Measurements from ENCODE around the gene PUM2. TPM values are rescaled to one million over a fixed set of nuclear protein-coding genes. Genes with fewer than 3 reads are reported as not detected.

Gene PUM2
- total and polyA plus RNA-seq, 4 donors: 18.5 to 61.0 (median 35.1) TPM

DNA sequence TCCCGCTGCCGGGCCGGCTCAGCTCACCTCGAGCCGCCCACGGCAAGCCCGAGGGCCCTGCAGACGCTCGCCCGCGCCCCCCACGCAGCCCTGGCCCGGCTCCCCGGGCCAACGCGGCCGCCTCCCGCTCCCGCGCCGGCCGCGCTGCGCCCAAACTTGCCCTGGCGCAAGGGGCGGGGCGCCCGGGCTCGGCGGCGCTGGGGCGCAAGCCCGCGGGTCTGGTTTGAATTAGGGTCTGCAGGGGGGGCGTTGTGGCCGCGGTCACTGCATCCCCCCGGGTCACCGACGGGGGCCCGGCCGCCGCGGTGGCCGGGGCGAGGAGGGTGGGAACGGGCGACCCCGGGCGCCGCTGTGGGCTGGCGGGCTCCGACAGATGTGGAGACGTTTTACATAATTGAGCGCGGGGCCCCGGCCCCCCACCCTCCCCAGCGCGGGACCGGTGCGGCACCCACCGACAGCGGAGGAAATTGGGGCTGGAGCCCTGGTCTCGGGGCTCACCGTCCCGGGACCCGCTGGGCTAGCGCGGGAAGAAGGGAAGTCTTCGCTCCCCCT, 126.4 kb downstream of the PUM2 start:
- TF ChIP-seq GABPA (IDR thresholded peaks at IDR 0.05 in 1 of 2, conservative IDR thresholded peaks at IDR 0.05 in 1 of 2) (no peak), SP1 (IDR thresholded peaks at IDR 0.05) (no peak), RAD21 (IDR thresholded peaks at IDR 0.05) (no peak), YY1 (IDR thresholded peaks at IDR 0.05) (no peak), HNF4G (IDR thresholded peaks at IDR 0.05) (no peak), NR2F2 (IDR thresholded peaks at IDR 0.05) (no peak), FOXA2 (IDR thresholded peaks at IDR 0.05) (no peak), RXRA (IDR thresholded peaks at IDR 0.05) (no peak), TAF1 (conservative IDR thresholded peaks at IDR 0.05) (no peak), EGR1 (IDR thresholded peaks at IDR 0.05; ENCODE audit: low read depth in 2 of 2) (no peak), JUND (IDR thresholded peaks at IDR 0.05) (no peak)
- TF ChIP-seq, protein P1, sequence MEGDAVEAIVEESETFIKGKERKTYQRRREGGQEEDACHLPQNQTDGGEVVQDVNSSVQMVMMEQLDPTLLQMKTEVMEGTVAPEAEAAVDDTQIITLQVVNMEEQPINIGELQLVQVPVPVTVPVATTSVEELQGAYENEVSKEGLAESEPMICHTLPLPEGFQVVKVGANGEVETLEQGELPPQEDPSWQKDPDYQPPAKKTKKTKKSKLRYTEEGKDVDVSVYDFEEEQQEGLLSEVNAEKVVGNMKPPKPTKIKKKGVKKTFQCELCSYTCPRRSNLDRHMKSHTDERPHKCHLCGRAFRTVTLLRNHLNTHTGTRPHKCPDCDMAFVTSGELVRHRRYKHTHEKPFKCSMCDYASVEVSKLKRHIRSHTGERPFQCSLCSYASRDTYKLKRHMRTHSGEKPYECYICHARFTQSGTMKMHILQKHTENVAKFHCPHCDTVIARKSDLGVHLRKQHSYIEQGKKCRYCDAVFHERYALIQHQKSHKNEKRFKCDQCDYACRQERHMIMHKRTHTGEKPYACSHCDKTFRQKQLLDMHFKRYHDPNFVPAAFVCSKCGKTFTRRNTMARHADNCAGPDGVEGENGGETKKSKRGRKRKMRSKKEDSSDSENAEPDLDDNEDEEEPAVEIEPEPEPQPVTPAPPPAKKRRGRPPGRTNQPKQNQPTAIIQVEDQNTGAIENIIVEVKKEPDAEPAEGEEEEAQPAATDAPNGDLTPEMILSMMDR (IDR thresholded peaks at IDR 0.05; ENCODE audit: low read depth, low read length, missing input control): no peak
- TF ChIP-seq, protein P2, sequence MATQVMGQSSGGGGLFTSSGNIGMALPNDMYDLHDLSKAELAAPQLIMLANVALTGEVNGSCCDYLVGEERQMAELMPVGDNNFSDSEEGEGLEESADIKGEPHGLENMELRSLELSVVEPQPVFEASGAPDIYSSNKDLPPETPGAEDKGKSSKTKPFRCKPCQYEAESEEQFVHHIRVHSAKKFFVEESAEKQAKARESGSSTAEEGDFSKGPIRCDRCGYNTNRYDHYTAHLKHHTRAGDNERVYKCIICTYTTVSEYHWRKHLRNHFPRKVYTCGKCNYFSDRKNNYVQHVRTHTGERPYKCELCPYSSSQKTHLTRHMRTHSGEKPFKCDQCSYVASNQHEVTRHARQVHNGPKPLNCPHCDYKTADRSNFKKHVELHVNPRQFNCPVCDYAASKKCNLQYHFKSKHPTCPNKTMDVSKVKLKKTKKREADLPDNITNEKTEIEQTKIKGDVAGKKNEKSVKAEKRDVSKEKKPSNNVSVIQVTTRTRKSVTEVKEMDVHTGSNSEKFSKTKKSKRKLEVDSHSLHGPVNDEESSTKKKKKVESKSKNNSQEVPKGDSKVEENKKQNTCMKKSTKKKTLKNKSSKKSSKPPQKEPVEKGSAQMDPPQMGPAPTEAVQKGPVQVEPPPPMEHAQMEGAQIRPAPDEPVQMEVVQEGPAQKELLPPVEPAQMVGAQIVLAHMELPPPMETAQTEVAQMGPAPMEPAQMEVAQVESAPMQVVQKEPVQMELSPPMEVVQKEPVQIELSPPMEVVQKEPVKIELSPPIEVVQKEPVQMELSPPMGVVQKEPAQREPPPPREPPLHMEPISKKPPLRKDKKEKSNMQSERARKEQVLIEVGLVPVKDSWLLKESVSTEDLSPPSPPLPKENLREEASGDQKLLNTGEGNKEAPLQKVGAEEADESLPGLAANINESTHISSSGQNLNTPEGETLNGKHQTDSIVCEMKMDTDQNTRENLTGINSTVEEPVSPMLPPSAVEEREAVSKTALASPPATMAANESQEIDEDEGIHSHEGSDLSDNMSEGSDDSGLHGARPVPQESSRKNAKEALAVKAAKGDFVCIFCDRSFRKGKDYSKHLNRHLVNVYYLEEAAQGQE (IDR thresholded peaks at IDR 0.05): no peak
- TF ChIP-seq, protein P3, sequence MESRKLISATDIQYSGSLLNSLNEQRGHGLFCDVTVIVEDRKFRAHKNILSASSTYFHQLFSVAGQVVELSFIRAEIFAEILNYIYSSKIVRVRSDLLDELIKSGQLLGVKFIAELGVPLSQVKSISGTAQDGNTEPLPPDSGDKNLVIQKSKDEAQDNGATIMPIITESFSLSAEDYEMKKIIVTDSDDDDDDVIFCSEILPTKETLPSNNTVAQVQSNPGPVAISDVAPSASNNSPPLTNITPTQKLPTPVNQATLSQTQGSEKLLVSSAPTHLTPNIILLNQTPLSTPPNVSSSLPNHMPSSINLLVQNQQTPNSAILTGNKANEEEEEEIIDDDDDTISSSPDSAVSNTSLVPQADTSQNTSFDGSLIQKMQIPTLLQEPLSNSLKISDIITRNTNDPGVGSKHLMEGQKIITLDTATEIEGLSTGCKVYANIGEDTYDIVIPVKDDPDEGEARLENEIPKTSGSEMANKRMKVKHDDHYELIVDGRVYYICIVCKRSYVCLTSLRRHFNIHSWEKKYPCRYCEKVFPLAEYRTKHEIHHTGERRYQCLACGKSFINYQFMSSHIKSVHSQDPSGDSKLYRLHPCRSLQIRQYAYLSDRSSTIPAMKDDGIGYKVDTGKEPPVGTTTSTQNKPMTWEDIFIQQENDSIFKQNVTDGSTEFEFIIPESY (IDR thresholded peaks at IDR 0.05): no peak
- TF ChIP-seq, protein P4, sequence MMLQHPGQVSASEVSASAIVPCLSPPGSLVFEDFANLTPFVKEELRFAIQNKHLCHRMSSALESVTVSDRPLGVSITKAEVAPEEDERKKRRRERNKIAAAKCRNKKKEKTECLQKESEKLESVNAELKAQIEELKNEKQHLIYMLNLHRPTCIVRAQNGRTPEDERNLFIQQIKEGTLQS (IDR thresholded peaks at IDR 0.05): no peak
- TF ChIP-seq, protein P5, sequence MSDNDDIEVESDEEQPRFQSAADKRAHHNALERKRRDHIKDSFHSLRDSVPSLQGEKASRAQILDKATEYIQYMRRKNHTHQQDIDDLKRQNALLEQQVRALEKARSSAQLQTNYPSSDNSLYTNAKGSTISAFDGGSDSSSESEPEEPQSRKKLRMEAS (IDR thresholded peaks at IDR 0.05): no peak
- Histone ChIP-seq H3K9ac (ENCODE audit: low read depth in 1 of 2, low read length in 2 of 2) (peak overlapping the region; percentile 13 to 96), H3K4me1 (ENCODE audit: control insufficient read depth in 4 of 4, insufficient read depth in 4 of 4, low read length in 3 of 4) (peaks cover 7 to 49% (median 38%) of the 10 kb centered on the region in 4 donors), H3K4me3 (ENCODE audit: low read depth in 1 of 3, low read length in 3 of 3) (peak overlapping the region; percentile 78 to 92 (median 83)), H3K36me3 (ENCODE audit: control insufficient read depth in 4 of 4, insufficient read depth in 3 of 4, low read depth in 1 of 4, low read length in 3 of 4) (no peaks in the 10 kb centered on the region), H3K27ac (ENCODE audit: low read depth in 1 of 2, low read length in 2 of 2) (peak overlapping the region; percentile 94 to 98), H3K9me3 (ENCODE audit: control insufficient read depth in 4 of 4, low read length in 3 of 4) (no peaks in the 10 kb centered on the region), H3K27me3 (ENCODE audit: control insufficient read depth in 4 of 4, insufficient read depth in 4 of 4, low read length in 3 of 4) (no peaks in the 10 kb centered on the region)
- under 1% methylated on average over 70 of the region's 70 CpGs for WGBS
- no peak for DNase-seq (ENCODE audit: low spot score)

Data from liver (tissue), 9 donors.